Choroid plexus epithelial cell (primary cell): ENCODE results near the gene SNX20.

ENCODE experiments used
- DNase-seq: peaks from one replicate; pipeline ENCODE4 v3.0.0-alpha.2; 2010; ENCODE audit warnings: low read depth
- H3K4me3 ChIP-seq: 2 replicates; pipeline ENCODE4 v1.5.1; 2011; ENCODE audit warnings: low read depth, mild to moderate bottlenecking, control low read depth, low read length, moderate library complexity
- TF ChIP-seq, protein P1 (sequence below): conservative IDR thresholded peaks from 2 replicates; pipeline ENCODE4 v1.5.1; 2011; ENCODE audit warnings: low read depth, mild to moderate bottlenecking, control low read depth, inconsistent platforms, low read length, moderate library complexity

SNX20 gene

DNA sequence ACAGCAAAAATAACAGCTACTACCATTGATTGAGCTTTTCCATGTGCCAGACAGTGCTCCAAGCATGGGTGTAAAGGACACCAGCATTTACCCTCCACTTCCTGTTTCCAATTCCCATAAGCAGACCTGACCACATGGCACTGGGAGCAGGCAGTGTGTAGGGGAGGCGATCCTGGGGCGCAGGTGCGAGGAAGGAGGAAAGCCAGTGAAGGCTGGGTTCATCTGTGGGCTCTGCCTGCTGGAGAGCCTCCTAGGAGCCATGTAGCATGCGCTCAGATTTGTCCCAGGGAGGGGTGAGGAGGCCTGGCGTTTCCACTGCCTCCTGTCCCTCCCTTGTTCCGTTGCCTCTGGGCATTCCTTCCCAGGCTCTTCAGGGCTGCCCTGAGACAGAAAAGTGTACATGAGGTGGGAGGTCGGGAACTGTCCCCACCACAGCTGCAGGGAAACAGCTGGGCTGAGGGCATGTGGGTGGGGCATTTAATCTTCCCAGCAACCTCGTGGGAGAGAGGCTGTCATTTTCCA is 56.6 kb downstream of the SNX20 start:
- DNase-seq, result no peak
- H3K4me3 ChIP-seq, result no peak overlapping the region
- TF ChIP-seq, protein P1, sequence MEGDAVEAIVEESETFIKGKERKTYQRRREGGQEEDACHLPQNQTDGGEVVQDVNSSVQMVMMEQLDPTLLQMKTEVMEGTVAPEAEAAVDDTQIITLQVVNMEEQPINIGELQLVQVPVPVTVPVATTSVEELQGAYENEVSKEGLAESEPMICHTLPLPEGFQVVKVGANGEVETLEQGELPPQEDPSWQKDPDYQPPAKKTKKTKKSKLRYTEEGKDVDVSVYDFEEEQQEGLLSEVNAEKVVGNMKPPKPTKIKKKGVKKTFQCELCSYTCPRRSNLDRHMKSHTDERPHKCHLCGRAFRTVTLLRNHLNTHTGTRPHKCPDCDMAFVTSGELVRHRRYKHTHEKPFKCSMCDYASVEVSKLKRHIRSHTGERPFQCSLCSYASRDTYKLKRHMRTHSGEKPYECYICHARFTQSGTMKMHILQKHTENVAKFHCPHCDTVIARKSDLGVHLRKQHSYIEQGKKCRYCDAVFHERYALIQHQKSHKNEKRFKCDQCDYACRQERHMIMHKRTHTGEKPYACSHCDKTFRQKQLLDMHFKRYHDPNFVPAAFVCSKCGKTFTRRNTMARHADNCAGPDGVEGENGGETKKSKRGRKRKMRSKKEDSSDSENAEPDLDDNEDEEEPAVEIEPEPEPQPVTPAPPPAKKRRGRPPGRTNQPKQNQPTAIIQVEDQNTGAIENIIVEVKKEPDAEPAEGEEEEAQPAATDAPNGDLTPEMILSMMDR, result no peak

DNA sequence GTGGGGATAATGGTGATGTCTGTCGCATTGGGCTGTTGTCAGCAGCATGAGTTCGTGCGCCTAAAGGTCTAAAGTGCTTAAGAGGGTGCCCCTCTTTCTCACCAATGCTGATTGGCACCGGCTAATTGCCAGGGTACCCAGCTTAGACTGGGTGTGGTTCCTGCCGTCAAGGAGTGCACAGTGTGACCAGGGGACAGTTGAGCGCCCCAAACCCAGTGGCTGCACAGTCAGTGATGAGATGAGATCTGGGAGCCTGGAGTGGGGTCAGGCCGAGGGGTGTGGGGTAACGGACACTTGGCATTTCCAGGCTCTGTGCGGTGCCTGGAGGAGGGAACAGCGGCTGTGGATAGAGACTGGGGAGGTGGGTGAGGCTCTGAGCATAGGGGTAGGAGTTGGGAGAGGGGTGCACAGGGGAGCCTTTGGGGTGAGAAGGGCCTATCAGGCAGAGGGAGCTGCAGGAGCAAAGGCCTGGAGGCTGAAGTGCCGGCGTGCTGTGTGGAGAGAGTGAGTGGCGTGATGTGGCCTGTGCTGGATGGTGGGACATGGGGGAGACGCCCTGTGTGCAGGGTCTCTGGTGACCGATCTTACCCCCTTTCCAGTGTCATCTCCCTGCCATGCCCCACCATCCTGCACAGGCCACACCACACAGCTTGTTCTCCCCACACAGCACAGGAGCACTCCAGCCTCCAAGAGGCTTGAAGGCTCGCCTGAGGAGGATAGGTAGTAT is 58.3 kb downstream of the SNX20 start:
- TF ChIP-seq, protein P1, result no peak

DNA sequence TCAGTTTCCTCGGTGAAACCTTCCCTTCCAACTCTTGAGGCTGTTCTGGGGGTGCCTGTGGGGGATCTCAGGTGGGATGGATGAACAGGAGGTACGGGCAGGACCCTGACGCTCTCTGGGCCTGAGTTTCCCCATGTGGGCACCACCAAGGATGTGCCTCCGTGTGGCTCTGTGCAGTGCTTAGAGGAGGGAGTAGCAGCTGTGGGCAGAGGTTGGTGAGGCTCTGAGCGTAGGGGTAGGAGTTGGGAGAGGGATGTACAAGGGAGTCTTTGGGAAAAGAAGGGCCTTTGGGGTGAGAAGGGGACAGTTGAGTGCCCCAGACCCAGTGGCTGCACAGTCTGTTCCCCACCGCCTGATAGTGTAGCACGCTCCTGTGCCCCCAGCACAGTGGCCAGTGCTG is 59.1 kb downstream of the SNX20 start:
- TF ChIP-seq, protein P1, result no peak
- no peak for DNase-seq
- H3K4me3 ChIP-seq, result no peak overlapping the region

More for the DNA sequence above, 58.3 kb downstream of the SNX20 start:
- DNase-seq, result no peak
- no peak overlapping the region for H3K4me3 ChIP-seq
